ENCODE measurements around the gene NLN. TPM values are rescaled to one million over a fixed set of nuclear protein-coding genes. Genes with fewer than 3 reads are reported as not detected.

The NLN gene
- total RNA-seq, 1 donor from 2014 or later, result 47.2 TPM

DNA sequence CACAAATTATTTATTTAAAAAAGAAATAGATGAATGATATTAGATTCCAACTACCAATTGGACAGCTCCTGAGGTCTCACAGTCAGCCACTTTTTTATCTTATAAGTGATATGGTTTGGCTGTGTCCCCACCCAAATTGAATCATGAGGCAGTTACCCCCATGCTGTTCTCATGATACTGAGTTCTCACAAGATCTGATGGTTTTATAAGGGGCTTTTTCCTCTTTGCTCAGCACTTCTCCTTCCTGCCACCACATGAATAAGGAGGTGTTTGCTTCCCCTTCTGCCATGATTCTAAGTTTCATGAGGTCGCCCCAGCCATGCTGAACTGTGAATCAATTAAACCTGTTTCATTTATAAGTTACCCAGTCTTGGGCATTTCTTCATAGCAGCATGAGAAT is 12.9 kb downstream of the NLN start:
- TF ChIP-seq, protein P1, sequence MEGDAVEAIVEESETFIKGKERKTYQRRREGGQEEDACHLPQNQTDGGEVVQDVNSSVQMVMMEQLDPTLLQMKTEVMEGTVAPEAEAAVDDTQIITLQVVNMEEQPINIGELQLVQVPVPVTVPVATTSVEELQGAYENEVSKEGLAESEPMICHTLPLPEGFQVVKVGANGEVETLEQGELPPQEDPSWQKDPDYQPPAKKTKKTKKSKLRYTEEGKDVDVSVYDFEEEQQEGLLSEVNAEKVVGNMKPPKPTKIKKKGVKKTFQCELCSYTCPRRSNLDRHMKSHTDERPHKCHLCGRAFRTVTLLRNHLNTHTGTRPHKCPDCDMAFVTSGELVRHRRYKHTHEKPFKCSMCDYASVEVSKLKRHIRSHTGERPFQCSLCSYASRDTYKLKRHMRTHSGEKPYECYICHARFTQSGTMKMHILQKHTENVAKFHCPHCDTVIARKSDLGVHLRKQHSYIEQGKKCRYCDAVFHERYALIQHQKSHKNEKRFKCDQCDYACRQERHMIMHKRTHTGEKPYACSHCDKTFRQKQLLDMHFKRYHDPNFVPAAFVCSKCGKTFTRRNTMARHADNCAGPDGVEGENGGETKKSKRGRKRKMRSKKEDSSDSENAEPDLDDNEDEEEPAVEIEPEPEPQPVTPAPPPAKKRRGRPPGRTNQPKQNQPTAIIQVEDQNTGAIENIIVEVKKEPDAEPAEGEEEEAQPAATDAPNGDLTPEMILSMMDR (conservative IDR thresholded peaks at IDR 0.05), result no peak
- no peak overlapping the region for H3K4me3 Mint-ChIP-seq
- no peaks in the 10 kb centered on the region for H3K4me1 Mint-ChIP-seq (ENCODE audit: unreplicated experiment)
- H3K36me3 Mint-ChIP-seq, result peaks cover 16% of the 10 kb centered on the region
- no peak overlapping the region for H3K27ac Mint-ChIP-seq
- no peak for DNase-seq (ENCODE audit: extremely low spot score, unreplicated experiment)
- no peaks in the 10 kb centered on the region for H3K27me3 Mint-ChIP-seq
- H3K9me3 Mint-ChIP-seq, result no peaks in the 10 kb centered on the region

DNA sequence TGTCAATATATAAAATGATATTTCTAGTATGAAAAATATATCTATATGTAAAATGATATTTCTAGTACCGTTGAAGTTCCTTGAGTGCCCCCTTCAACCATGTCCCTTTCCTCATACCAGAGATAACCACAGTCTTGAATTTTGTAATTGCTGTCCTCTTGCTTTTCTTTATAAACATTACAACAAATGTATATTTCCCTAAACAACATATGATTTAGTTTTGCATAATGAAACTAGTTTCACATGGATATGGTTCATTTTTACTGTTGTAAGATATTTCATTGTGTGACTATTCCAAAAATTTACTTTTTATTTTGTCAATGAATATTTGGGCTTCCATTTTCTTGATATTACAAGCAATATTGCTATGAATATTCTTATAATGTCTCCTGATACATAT is 14.0 kb downstream of the NLN start:
- Mint-ChIP-seq H3K4me1 (ENCODE audit: unreplicated experiment) (no peaks in the 10 kb centered on the region), H3K4me3 (no peak overlapping the region), H3K9me3 (no peaks in the 10 kb centered on the region), H3K27me3 (no peaks in the 10 kb centered on the region), H3K36me3 (peaks cover 17% of the 10 kb centered on the region), H3K27ac (no peak overlapping the region)
- TF ChIP-seq, protein P1 (conservative IDR thresholded peaks at IDR 0.05), result no peak
- DNase-seq (ENCODE audit: extremely low spot score, unreplicated experiment), result no peak

DNA sequence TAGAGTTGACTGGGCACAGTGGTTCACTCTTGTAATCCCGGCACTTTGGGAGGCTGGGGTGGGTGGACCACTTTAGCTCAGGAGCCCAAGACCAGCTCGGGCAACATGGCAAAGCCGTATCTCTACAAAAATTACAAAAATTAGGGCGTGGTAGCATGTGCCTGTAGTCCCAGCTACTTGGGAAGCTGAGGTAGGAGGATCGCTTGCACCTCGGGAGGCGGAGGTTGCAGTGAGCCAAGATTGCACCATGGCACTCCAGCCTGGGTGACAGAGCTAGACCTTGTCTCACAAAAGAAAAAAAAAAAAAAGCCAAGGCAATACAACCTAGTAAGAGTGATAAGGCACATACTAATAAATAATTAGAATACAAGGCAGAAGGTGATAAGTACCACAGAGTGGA is 15.8 kb downstream of the NLN start:
- peaks cover 8% of the 10 kb centered on the region for H3K36me3 Mint-ChIP-seq
- H3K27ac Mint-ChIP-seq, result peak overlapping the region; percentile 7
- no peaks in the 10 kb centered on the region for H3K9me3 Mint-ChIP-seq
- no peak for DNase-seq (ENCODE audit: extremely low spot score, unreplicated experiment)
- no peaks in the 10 kb centered on the region for H3K4me1 Mint-ChIP-seq (ENCODE audit: unreplicated experiment)
- TF ChIP-seq, protein P1 (conservative IDR thresholded peaks at IDR 0.05), result no peak
- H3K4me3 Mint-ChIP-seq, result no peak overlapping the region
- no peaks in the 10 kb centered on the region for H3K27me3 Mint-ChIP-seq

DNA sequence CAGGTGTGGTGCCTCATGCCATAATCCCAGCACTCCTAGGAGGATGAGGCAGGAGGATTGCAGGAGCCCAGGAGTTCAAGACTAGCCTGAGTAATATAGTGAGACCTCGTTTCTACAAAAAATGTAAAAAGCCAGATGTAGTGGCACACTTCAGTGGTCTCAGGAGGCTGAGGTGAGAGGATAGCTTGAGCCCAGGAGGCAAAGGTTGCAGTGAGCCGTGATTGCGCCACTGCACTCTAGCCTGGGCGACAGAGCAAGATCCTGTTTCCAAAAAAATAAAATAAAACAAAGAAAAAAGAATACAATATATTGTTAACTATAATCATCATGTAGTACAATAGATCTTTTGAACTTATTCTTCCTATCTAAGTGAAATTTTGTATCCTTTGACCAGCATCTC is 16.3 kb downstream of the NLN start:
- Mint-ChIP-seq H3K27me3 (no peaks in the 10 kb centered on the region), H3K9me3 (no peaks in the 10 kb centered on the region), H3K4me1 (ENCODE audit: unreplicated experiment) (no peaks in the 10 kb centered on the region), H3K36me3 (peaks cover 8% of the 10 kb centered on the region), H3K27ac (no peak overlapping the region), H3K4me3 (no peak overlapping the region)
- no peak for DNase-seq (ENCODE audit: extremely low spot score, unreplicated experiment)
- TF ChIP-seq, protein P1 (conservative IDR thresholded peaks at IDR 0.05), result no peak

DNA sequence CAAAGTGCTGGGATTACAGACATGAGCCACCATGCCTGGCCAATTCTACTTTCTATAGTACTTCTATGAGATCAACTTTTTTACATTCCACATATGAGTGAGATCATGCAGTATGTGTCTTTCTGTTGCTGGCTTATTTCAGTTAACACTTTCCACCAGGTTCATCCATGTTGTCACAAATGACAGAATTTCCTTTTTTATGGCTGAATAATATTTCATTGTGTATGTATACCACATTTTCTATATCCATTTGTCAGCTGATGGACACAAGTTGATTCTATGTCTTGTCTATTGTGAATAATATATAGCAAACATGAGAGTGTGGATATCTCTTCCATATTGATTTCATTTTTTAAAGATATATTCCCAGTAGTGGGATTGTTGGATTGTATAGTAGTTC is 17.2 kb downstream of the NLN start:
- H3K36me3 Mint-ChIP-seq, result peaks cover 11% of the 10 kb centered on the region
- H3K27ac Mint-ChIP-seq, result no peak overlapping the region
- DNase-seq (ENCODE audit: extremely low spot score, unreplicated experiment), result no peak
- H3K4me3 Mint-ChIP-seq, result no peak overlapping the region
- H3K9me3 Mint-ChIP-seq, result no peaks in the 10 kb centered on the region
- TF ChIP-seq, protein P1 (conservative IDR thresholded peaks at IDR 0.05), result no peak
- H3K27me3 Mint-ChIP-seq, result no peaks in the 10 kb centered on the region
- no peaks in the 10 kb centered on the region for H3K4me1 Mint-ChIP-seq (ENCODE audit: unreplicated experiment)

Measured in type B pancreatic cell (in vitro differentiated cells).